Fibroblast of skin of left quadriceps (primary cell): ENCODE measurements around the gene RASSF8.

ENCODE experiments used
- DNase-seq, 2 experiments: peaks; one replicate each; pipeline ENCODE4 v3.0.0-alpha.2; 2013; ENCODE audit warnings: low read depth in 2 of 2

The RASSF8 gene

DNA sequence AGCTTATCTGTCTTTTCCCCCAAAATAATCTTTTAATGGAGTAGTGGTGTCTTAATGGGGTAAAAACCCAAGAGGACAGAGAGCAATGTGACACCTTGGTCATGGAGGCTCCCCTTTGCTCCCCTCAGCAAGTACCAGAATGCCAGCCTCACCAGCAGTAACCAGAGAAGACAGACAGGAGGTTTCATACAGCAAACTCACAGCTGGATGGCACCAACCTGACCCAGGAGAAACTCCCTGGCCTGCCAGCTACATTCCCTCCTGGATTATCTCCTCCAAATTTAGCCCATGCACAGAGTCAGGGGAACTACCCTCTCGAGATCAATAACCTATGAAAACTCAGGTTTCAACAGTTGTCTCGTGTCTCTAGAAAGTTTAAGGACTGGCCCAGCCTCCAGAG is 150.4 kb downstream of the RASSF8 start:
- no peak for DNase-seq

DNA sequence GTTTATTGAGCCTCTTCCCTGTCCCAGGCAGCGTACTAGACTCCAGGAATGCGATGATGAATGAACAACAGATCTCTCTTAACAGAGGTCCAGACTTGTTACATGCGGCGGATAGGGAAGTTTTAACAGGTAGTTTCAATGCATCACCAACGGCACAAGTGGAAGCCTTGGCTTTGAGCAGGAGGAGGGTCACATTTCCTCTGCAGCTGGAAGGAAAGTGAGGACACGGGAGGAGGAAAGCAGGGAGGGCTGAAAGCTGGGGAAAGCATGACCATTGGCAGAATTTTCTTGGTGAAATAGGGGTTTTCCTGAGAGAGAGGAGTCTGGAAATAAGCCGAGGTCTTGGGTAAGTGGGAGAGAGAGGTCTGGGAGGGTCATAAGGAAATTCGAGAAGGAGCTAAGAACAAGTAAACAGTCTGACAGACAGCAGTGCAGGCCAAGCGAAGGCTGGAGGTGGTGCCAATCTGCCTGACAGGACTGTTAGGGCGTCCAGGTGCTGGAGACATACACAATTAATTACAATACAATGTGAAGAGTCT is 150.9 kb downstream of the RASSF8 start:
- no peak for DNase-seq

DNA sequence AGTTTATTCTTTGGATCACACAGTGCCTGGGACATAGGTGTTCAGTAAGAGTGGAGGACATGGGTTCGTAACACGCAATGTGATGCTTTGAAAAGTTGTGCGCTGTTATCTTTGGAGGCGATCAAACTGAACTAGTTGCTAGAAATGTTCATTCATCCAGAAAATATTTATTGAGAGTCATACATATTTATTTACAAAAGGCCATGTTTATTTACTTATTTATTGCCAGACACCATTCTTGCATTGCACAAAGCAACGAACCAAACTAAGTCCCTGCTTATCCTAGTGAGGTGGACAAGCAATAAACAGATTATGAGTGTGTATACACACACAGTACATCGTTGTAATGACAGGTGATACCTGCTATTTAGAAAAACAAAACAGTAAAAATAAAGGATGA is 153.8 kb downstream of the RASSF8 start:
- no peak for DNase-seq

DNA sequence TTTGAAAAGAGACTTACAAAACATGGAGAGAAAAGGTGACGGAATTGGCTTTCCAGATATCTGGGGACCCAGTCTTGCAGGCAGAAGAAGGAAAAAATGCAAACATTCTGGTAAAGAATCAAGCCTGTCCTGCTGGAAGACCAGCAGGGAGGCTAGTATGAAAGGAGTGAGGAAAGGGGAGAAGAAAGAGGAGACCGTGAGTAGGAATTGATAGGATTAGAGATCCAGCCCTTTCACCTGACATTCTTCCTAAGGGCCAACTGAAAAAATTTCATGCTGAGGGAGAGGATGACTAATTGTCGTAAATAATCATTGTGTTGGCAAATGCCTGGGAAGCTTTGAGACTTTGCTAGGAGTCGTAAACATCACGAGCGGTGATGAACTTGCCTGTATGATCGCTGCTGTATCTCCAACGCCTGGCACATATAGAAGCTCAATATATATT is 154.2 kb downstream of the RASSF8 start:
- DNase-seq: no peak

DNA sequence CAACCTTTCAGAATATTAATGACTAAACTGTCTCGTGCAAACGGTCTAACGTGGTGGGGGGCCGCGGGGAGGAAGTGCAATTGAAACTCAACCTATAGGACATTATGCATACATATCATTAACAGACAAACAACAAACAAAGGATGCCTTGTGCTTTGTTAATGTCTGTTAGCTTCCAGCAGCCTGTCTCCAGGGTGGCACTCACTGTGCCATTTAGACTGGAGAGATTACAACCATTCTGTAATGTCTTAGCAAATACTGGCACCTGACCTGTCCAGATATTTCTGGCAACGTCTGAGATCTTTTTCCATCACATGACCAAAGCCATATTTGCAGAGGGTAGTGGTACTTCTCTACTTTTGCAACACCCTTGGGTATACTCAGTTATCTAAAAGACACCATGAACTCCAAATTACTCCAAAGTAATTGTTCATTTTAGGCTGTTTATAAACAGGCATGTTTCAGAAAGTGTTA is 154.7 kb downstream of the RASSF8 start:
- DNase-seq: no peak

DNA sequence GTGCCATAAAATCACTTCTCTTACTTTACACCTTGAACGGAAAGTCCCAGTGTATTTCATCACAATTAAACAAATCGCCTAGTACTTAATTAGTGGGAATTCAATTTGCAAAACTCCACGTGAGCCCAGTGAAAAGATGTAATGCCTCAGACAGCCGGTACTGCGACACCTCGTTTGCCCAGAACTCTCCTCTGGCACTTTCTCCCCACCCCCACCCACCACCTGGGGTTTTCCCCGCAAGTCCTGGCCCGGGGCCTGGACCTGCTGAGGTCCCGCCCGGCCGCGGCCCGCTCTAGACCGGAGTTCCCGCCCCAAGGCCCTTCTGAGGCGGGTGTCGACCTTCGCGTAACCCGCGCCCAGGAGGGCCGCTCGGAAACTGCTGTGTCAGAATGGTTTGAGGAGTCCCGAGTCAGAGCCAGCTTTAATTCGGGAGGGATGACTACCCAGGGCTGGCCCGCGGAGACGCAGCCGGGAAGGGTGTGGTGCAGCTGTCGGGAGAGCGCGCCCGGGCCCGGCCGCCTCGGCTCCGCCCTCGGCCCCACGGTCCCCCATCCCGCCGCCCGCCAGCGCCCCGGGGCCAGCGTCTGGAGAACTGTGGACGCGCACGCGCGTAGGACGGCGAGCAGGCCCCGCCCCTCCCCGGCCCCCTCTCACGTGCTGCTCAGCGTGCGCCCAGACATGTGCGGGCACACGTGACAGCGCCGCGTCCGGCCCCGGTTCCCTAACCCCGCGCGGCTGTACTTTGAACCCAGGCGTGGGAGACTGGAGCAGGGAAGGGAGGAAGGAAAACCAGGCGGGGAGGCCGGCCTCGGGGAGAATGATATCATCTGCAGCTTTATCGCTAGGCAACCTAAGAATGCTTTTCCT is 155.6 kb downstream of the RASSF8 start:
- DNase-seq: peak; percentile 65 to 67

DNA sequence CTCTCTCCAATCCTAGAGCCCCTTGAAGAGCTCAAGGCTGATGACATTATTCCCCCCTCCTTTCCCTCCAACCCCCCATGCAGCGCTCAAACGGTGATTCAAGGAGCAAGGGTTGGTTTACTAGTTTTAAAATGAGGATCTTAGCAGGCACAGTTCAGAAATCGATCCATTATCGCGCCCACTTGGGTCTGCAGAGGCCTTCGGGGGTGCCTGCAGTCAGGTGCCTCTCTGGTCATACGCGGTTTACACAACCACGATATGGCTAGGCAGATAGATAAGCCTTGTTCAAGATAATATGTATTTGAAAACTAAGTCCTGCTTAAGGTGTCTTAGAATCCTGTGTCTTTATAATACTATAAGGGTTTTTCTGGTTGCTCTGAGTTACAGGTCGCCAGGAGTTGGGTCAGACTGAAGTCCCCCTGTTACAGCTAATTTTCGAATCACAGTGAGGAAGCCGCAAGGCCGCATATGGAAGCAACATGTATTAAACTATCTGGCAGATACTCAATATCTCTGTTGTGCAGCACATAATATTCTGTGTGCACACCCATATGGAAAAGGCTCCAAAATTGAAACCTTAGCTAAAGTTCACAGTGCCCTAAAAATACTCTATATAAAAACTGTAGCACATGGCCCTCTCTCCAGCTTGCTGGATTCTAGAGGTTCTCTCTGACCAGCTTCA is 156.4 kb downstream of the RASSF8 start:
- DNase-seq: no peak

DNA sequence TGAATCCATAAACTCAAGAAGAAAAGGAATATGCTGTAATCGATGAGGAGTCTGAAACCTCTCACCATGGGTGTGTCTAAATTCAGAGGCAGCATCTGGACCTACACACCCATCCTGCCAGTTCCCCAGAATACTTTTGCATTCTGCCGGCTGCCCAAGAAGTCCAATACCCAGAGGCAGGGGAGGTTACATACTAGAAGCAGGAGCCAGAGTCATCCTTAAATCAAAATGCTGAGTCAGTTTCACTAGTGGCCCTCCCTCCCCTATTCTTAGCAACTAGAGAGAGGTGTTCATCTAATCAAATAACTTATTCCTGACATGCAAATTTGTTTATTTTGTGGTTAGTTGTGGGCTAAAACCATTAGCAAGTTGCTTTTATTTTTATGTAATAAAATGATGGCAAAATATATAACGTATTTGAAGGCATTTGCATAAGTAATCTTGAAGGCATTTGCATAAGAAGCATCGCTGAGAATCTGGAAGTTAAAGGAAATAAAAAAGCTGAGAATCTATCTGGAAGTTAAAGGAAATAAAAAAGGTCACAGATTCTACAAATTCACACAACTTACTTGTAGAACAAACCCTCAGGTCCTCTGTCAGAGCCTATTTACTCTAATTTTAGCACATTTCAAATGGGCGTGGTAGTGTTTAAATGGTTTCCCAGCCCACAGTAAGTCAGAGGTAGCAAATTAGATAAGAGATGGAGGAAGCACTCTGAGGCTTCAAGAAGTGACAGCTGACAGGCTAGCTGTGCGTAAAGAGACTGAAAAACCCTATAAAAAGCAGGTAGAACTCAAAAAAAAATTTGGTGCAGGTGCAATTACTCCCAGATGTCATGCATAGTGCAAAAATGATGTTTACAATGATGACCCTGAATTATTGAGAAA is 158.6 kb downstream of the RASSF8 start:
- DNase-seq: no peak

DNA sequence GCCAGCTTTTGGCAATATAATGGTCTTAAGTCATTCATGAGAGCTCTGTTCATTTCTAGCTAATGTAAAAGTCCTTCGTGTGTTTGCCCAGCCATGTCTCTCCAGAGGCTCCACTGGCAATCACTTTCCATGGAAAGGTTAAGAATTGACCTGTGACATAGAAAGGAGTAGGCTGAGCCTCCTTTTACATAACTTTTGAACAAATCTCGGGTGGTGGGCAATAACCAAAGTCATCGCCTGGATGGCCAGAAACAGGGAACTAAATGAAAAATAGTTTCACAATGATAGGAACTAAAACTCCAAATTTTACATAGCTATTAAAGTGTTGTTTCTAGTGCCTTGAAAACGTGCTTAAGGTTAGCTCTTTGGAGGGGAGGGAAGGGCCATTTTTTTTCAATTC is 159.8 kb downstream of the RASSF8 start:
- DNase-seq: no peak

DNA sequence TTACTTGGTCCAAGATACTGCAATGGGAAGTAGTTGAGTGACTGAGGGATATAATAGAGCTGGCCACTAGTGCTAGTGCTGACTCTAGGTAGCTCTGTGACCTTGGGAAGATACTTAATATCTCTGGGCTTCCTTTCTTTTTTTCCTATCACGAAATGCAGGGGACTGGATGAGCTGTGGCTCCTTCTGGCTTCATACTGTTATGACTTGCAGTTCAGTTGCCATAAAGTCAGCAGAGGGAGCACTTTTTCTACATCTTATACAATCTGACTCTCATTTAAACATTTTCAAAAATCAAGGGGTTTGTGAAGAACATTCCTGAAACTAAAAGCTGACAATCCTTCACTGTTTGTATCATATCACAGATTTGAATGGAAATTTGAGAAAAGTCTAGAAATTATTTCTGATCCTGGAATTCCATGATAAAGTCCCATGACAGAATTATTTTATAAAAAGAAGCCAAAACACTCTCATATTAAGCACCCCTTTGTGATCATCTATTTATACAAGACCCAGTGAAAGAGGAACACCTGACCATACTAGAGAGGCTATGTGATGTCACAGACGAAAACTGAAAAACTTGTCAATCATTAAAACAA is 161.0 kb downstream of the RASSF8 start:
- peak; percentile 40 to 53 for DNase-seq

DNA sequence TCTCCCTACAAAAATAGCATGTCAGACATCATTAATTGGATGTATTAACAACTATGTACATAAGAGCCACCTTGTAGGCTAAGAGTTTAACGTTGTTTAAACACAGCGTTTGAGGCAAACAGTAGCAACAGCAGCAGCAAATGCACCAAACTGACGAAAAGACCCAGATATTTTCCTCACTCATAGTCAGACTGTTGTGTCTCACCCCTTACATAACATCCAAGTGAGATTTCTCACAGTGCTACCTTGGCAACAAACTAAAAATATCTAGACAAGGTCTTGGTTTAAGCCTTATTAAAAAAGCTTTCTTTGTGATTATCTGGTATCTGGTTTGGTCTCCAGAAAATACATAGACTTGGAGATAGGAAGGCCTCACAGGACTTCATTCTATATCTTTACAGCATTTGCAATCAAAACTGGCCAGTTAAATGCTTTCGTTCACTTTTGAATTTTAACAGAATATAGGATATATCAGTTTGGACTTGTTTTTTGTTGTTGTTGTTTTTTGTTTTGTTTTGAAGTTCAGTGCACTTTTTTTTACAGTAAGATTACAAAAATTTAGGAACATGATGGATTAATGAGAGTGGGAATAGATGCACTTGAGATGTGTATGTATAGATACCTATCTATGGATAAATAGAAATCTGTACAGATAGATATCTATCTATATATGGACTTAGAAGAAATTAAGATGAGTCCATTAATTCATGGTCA is 162.2 kb downstream of the RASSF8 start:
- no peak for DNase-seq

DNA sequence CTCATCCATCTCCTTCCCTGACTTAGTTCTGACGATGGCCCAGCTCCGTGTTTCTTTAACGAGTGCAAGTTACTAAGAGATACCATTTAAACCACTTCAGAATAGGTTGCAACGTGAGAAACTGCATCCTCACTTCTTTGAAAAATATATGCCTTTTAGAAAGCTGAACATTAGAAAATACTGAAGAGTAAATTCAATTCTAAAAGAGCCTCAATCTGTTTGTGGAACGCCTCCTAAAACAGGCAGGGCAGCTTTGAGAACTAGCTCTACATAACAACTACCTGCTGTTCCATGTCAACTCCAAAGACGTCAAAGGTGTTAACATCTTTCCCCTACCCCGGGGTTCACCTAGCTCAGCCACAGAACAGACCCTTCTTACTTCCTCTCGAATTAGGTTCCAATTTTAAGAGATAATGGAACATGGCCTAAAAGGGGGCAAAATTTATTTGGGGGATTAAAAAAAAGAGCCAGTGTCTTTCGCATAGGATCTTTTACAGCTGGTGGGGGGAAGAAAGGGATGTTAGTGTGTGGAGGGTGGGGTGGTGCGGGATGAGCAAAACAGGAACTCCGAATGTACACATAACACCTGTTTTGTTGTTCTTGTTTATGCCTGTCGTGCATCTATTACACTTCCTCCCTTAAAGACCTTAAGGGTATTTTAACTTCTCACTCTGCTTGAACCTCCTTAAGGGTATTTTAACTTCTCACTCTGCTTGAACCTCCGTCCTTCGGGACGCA is 163.0 kb downstream of the RASSF8 start:
- no peak for DNase-seq

DNA sequence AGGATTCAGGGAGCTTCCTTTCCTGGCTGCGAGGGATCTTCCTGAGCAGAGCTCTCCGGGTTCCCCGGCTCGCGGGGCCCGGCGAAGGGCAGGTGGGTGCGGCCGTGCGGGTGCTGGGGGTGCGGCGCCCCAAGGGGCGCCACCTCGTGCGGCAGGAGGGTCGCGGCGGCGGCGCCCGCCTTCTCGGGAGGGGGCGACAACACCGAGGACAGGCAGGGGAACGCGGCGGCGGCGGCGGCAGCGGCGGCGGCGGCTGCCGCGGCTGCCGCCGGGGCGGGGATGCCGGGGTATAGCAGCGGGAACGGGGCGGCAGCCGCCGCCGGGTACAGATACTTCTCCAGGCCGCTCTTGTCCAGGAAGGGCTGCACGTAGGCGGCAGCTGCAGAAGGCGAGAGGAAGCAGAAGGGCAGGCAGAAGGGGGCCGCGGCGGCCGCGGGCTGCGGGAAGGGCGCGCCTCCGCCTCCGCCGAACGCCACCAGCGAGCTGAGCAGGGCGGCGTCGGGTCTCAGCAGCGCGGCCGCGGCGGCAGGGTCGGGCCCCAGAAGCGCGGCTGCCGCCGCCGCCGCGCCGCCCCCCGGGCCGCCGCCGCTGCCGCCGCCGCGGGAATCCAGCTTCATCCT is 163.7 kb downstream of the RASSF8 start:
- no peak for DNase-seq

DNA sequence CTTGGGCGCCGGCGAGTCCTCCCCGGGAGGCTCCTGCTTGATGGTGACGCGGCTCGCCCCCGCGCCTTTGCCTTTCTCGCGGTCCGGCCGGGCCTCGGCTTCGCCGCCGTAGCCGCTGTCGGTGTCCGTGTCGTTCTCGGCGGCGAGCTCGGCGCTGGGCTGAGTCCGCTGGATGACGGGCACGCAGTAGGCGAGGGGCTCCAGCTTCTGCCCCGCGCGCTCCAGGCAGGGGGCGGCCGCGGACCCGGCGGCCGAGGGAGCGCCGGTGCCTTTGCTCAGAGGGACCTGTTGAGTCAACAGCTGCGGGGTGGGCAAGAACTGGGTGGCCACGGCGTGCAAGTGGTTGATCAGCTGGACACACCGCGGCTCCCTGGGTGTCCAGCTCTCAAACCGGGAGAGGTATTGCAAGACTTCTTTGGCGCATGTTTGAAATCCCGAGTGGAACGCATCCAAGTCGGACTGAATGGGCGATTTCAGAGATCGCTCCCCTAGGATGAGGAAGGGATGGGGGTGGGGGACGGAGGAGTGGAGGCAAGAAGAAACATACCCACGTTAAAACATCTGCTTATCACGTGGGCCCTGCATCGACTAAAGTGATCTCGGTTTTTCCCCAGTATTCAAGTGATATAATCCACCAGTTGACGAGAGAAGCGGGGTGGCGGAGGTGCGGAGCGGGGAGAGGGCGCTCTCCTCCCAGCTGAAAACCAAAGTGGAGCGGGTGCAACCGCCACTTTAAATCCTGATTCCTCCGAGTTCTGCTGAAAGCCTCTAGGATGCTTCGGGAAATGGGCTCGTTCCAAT is 164.4 kb downstream of the RASSF8 start:
- DNase-seq: peak; percentile 57

DNA sequence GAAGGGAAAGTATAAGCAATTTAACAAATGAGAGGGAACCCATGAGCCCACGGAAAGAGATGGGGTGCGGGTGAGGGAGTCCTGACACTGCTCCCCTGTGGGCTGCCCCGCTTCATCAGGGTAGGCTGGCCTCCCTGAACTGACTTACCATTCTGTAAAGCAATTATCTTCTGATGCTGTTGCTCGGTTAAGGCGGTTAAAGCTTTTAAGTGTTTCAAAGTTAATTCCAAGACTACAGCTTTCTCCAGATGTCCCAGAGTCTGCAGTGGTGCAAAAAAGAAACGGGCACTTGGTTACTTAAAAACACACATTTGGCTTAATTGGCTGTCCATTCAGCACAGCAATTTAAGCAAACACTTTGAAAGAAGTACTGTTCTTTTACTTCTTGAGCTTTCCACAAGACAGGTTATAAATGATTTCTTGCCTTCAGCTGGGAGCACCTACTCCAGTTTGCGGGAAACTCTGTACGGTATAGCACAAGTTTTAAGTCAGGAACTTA is 165.0 kb downstream of the RASSF8 start:
- DNase-seq: no peak

DNA sequence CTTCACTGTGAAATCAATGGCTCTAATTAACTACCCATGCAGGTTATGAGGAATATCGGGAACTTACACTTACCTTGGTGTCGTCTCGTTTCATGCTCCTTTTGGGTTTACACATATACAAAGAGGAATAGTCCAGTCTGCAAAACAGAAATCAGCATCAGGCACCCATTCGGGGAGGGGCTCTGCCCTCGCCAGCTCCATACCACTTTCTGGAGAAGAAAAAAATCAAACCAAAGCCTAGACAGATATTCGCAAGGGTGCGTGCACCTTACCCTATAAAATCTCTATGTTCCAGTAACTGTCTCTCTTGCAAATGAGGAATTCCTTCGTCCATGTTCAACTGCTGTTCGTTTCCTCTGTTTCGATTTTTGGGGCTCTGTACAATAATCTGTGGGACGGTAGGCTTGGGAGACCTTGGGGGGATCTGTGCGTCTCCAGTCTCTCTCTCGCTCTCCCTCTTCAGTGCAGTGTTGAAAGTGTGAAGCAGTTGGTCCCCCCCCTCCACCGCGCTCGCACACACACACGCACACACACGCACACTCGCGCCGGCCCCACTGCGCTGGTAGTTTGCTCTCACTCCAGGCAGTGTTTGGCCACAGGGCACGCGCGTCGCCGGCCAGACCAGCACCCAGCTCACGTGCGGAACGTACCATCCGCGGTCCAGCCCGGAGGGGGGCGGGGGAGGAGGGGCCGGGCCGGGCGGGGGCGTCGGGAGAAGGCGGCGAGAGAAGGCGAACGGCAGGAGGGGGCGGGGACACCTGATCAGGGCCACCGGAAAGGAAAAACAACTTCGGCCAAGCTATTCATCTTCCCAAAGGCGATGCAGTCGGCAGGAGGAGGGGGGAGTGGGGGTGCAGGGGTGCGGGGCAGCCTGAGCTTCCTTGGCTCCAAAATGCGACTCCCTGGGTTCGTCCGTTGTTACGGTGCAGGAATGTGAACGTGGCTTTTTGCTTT is 166.2 kb downstream of the RASSF8 start, which contains the start of gene BHLHE41:
BHLHE41 (minus strand) TSS at position 592 of the 954 bp plus-strand sequence; CDS start at position 334, 258 bp downstream.
- DNase-seq: no peak
